Colonic mucosa (tissue), 4 donors: Measurements from ENCODE around the gene MSI2. TPM values are rescaled to one million over a fixed set of nuclear protein-coding genes. Genes with fewer than 3 reads are reported as not detected.

Source experiments
- DNase-seq: peaks from one replicate; pipeline ENCODE4 v3.0.0-alpha.2; 2020
- H3K27ac ChIP-seq: fragments of 200-600 bp; one replicate; pipeline ENCODE4 v1.8.0; 2021
- H3K27me3 ChIP-seq: fragments of 200-600 bp; one replicate; pipeline ENCODE4 v1.8.0; 2021
- H3K36me3 ChIP-seq: fragments of 200-600 bp; one replicate; pipeline ENCODE4 v1.8.0; 2021
- H3K4me1 ChIP-seq: fragments of 200-600 bp; one replicate; pipeline ENCODE4 v1.8.0; 2021; ENCODE audit warnings: mild to moderate bottlenecking
- H3K4me3 ChIP-seq: fragments of 200-600 bp; one replicate; pipeline ENCODE4 v1.8.0; 2021
- H3K9ac ChIP-seq, 2 donors: one replicate each; pipeline ENCODE4 v1.7.0; 2013; ENCODE audit warnings: control low read depth in 2 of 2, low read depth in 2 of 2, low read length in 2 of 2
- H3K9me3 ChIP-seq: fragments of 200-600 bp; one replicate; pipeline ENCODE4 v1.8.0; 2021
- CTCF ChIP-seq: fragments of 200-600 bp; IDR thresholded peaks from one replicate; pipeline ENCODE4 v1.8.0; 2022; ENCODE audit warnings: antibody characterized with exemption, mild to moderate bottlenecking
- intact Hi-C: fragments of 100-400 bp; cut with DNase I; formaldehyde crosslinking; loops from one replicate; pipeline ENCODE4 v1.14.1; 2022
- total RNA-seq, 2 donors: library from RNA; stranded (reverse); fragmentation: NEBNext Ultra II Directional in 1 of 2; extraction: Animal tissue kit (Norgen Biotek cat#: 25700) in 1 of 2; gene quantifications; one replicate each; pipeline ENCODE4 v1.2.1, GENCODE V29; 2021
- donor health status: healthy.
- donor health status: DM: no; HTN: no; CAD: no.
- donor health status: DM: no; HTN: no; CAD: no.

The MSI2 gene
- total RNA-seq, result 10 to 100 TPM; 61.6 to 75.4 TPM

GRCh38 chr17:57255776-57256681 is at the start of gene MSI2:
MSI2 (plus strand) TSS chr17:57256523; CDS start chr17:57256743, 220 bp downstream.
- peak within 1 kb of the TSS; percentile 73 to 83 for H3K9ac ChIP-seq
- no peaks in the 10 kb centered on the region for H3K9me3 ChIP-seq
- no peak for TF ChIP-seq CTCF
- DNase-seq, result peak; percentile 94
- peak within 1 kb of the TSS; percentile 76 for H3K27ac ChIP-seq
- intact Hi-C loops, result no loop called here
- H3K4me3 ChIP-seq, result peak within 1 kb of the TSS; percentile 83
- no peaks in the 10 kb centered on the region for H3K36me3 ChIP-seq
- H3K27me3 ChIP-seq, result no peaks in the 10 kb centered on the region
- no peaks in the 10 kb centered on the region for H3K4me1 ChIP-seq

GRCh38 chr17:57206928-57207327 is 49.4 kb upstream of the MSI2 start:
- DNase-seq, result no peak
- H3K9ac ChIP-seq, result no peak overlapping the region
- intact Hi-C loops, result no loop called here
- TF ChIP-seq CTCF, result no peak
- no peaks in the 10 kb centered on the region for H3K36me3 ChIP-seq
- H3K4me3 ChIP-seq, result no peak overlapping the region
- H3K27ac ChIP-seq, result no peak overlapping the region
- H3K27me3 ChIP-seq, result no peaks in the 10 kb centered on the region
- H3K4me1 ChIP-seq, result no peaks in the 10 kb centered on the region
- H3K9me3 ChIP-seq, result peaks cover 3% of the 10 kb centered on the region

- Histone ChIP-seq H3K4me1 (no peaks in the 10 kb centered on the region), H3K9me3 (peaks cover 3% of the 10 kb centered on the region), H3K27ac (no peak overlapping the region), H3K4me3 (no peak overlapping the region), H3K9ac (no peak overlapping the region), H3K36me3 (no peaks in the 10 kb centered on the region), H3K27me3 (no peaks in the 10 kb centered on the region)
- no peak for DNase-seq
- intact Hi-C loops, result no loop called here
- TF ChIP-seq CTCF, result no peak
Observed at GRCh38 chr17:57207396-57207795, 48.9 kb upstream of the MSI2 start.

DNA sequence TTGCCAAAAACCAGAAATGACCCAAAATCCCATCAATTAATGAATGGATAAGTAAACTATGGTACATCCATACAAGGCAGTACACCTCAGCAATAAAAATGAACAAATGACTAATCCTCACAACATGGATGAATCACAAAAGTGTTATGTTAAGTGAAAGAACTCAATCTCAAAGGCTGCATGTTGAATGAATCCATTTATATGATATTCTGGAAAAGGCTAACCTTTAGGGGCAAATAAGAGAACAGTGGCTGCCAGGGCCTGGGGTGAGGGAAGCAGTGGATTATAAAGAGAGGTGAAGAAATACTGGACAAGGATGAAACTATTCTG is 46.1 kb upstream of the MSI2 start:
- Histone ChIP-seq H3K27ac (no peak overlapping the region), H3K27me3 (no peaks in the 10 kb centered on the region), H3K36me3 (no peaks in the 10 kb centered on the region), H3K9me3 (peaks cover 3% of the 10 kb centered on the region), H3K4me1 (no peaks in the 10 kb centered on the region), H3K9ac (no peak overlapping the region), H3K4me3 (no peak overlapping the region)
- TF ChIP-seq CTCF, result no peak
- intact Hi-C loops, result no loop called here
- no peak for DNase-seq

DNA sequence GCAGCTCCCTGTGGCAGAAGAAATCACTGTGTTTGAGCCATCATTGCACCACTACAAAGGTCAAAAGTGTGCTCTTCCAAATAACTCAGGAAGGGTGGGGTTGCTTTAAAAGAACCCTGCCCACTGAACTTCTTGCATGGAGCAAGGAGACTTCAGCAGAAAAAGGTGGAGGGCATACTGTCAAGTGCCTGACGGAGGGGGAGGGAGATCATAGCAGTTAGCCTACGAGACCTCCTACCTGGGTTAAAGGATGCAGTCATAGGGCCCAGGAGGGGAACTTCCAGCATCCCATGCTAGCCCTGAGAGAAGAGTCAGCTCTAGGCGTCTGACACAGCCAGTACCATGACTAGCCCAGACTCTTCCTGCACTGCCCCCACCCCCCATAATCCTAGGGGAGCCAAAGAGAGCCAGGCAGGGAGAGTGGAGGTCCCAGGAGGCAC is 45.3 kb upstream of the MSI2 start:
- no peak for DNase-seq
- no peak for TF ChIP-seq CTCF
- H3K9ac ChIP-seq, result no peak overlapping the region

More for the DNA sequence above, 45.3 kb upstream of the MSI2 start:
- intact Hi-C loops, result no loop called here
- Histone ChIP-seq H3K27me3 (no peaks in the 10 kb centered on the region), H3K4me1 (no peaks in the 10 kb centered on the region), H3K27ac (no peak overlapping the region), H3K9me3 (peaks cover 3% of the 10 kb centered on the region), H3K4me3 (no peak overlapping the region), H3K36me3 (no peaks in the 10 kb centered on the region)
